Natural killer cell treated with Interleukin-12 subunit alpha and Interleukin-12 subunit beta and Interleukin-15 and Interleukin-18, amount 100 ng/mL, for 72 hours (primary cell): ENCODE results near the gene TRPM3. TPM values are rescaled to one million over a fixed set of nuclear protein-coding genes. Genes with fewer than 3 reads are reported as not detected.

ENCODE experiments used
- ATAC-seq, 2 donors: fragments of 150-1000 bp; cut with Tn5 transposase in 1 of 2; sonication (Bioruptor Pico), chemical (Tn5 transposase) in 1 of 2; 2 replicates each; pipeline ENCODE4 v1.10.0; 2021
- DNase-seq: peaks from one replicate; pipeline ENCODE4 v3.0.0; 2022; ENCODE audit warnings: low spot score
- H3K27ac Mint-ChIP-seq, 2 donors: 1 replicate in 1 of 2; 2 replicates in 1 of 2; pipeline ENCODE4 v1.8.0; 2022; ENCODE audit warnings: mixed read lengths in 2 of 2, mild to moderate bottlenecking in 1 of 2, moderate library complexity in 1 of 2
- H3K27me3 Mint-ChIP-seq, 2 donors: 1 replicate in 1 of 2; 2 replicates in 1 of 2; pipeline ENCODE4 v1.8.0; 2022; ENCODE audit warnings: mixed read lengths in 2 of 2
- H3K36me3 Mint-ChIP-seq: one replicate; pipeline ENCODE4 v1.8.0; 2022; ENCODE audit warnings: mixed read lengths
- H3K4me1 Mint-ChIP-seq, 2 donors: 1 replicate in 1 of 2; 2 replicates in 1 of 2; pipeline ENCODE4 v1.8.0; 2022; ENCODE audit warnings: low read depth in 2 of 2, mixed read lengths in 2 of 2, mild to moderate bottlenecking in 1 of 2
- H3K4me3 Mint-ChIP-seq: one replicate; pipeline ENCODE4 v1.8.0; 2022; ENCODE audit warnings: mixed read lengths
- H3K9me3 Mint-ChIP-seq: 2 replicates; pipeline ENCODE4 v1.8.0; 2022; ENCODE audit warnings: mixed read lengths
- total RNA-seq, 2 donors: library from RNA; stranded (reverse); gene quantifications; one replicate each; pipeline ENCODE4 v1.2.3, GENCODE V29; 2022

TRPM3 gene
- total RNA-seq, 2 donors from 2014 or later: not detected

- Mint-ChIP-seq H3K27ac (no peak overlapping the region), H3K4me3 (no peak overlapping the region), H3K4me1 (no peaks in the 10 kb centered on the region), H3K27me3 (peaks cover 0 to 4% of the 10 kb centered on the region in 2 donors), H3K9me3 (no peaks in the 10 kb centered on the region), H3K36me3 (no peaks in the 10 kb centered on the region)
- no peak for DNase-seq
- ATAC-seq: no peak
Measured at GRCh38 chr9:70868661-70869652, 252.5 kb downstream of the TRPM3 start.

GRCh38 chr9:70868041-70868440 lies 253.4 kb downstream of the TRPM3 start:
- DNase-seq: no peak
- Mint-ChIP-seq H3K27ac (no peak overlapping the region), H3K4me3 (no peak overlapping the region), H3K4me1 (no peaks in the 10 kb centered on the region), H3K9me3 (no peaks in the 10 kb centered on the region), H3K27me3 (no peaks in the 10 kb centered on the region), H3K36me3 (no peaks in the 10 kb centered on the region)
- no peak for ATAC-seq

- no peaks in the 10 kb centered on the region for H3K9me3 Mint-ChIP-seq
- no peak overlapping the region for H3K4me3 Mint-ChIP-seq
- no peaks in the 10 kb centered on the region for H3K27me3 Mint-ChIP-seq
- no peaks in the 10 kb centered on the region for H3K36me3 Mint-ChIP-seq
- DNase-seq: no peak
- H3K4me1 Mint-ChIP-seq: peaks cover 6 to 12% of the 10 kb centered on the region in 2 donors
- no peak overlapping the region for H3K27ac Mint-ChIP-seq
- no peak for ATAC-seq
Measured at GRCh38 chr9:70865471-70865870, 255.9 kb downstream of the TRPM3 start.

GRCh38 chr9:70861797-70862196 lies 259.6 kb downstream of the TRPM3 start:
- Mint-ChIP-seq H3K36me3 (no peaks in the 10 kb centered on the region), H3K9me3 (no peaks in the 10 kb centered on the region), H3K27me3 (no peaks in the 10 kb centered on the region), H3K4me3 (no peak overlapping the region), H3K27ac (no peak overlapping the region), H3K4me1 (peaks cover 11 to 17% of the 10 kb centered on the region in 2 donors)
- DNase-seq: no peak
- ATAC-seq: no peak

GRCh38 chr9:70861376-70861775 lies 260.0 kb downstream of the TRPM3 start:
- Mint-ChIP-seq H3K4me1 (peaks cover 11 to 19% of the 10 kb centered on the region in 2 donors), H3K27me3 (no peaks in the 10 kb centered on the region), H3K4me3 (no peak overlapping the region), H3K9me3 (no peaks in the 10 kb centered on the region), H3K27ac (no peak overlapping the region), H3K36me3 (no peaks in the 10 kb centered on the region)
- ATAC-seq (peak; percentile 51 to 64), DNase-seq (no peak)

GRCh38 chr9:70859694-70860093 lies 261.7 kb downstream of the TRPM3 start:
- H3K4me3 Mint-ChIP-seq: no peak overlapping the region
- H3K9me3 Mint-ChIP-seq: no peaks in the 10 kb centered on the region
- no peaks in the 10 kb centered on the region for H3K27me3 Mint-ChIP-seq
- H3K36me3 Mint-ChIP-seq: no peaks in the 10 kb centered on the region
- no peak overlapping the region for H3K27ac Mint-ChIP-seq
- H3K4me1 Mint-ChIP-seq: peaks cover 11 to 20% of the 10 kb centered on the region in 2 donors
- DNase-seq: no peak
- peak in 1 of 2 donors; percentile 53 for ATAC-seq

GRCh38 chr9:70856411-70856810 lies 265.0 kb downstream of the TRPM3 start:
- Mint-ChIP-seq H3K9me3 (no peaks in the 10 kb centered on the region), H3K27me3 (no peaks in the 10 kb centered on the region), H3K4me3 (no peak overlapping the region), H3K27ac (no peak overlapping the region), H3K4me1 (peaks cover 5 to 11% of the 10 kb centered on the region in 2 donors), H3K36me3 (no peaks in the 10 kb centered on the region)
- DNase-seq: no peak
- ATAC-seq: no peak

GRCh38 chr9:70852711-70853240 lies 268.6 kb downstream of the TRPM3 start:
- ATAC-seq (no peak), DNase-seq (no peak)
- Mint-ChIP-seq H3K4me3 (no peak overlapping the region), H3K9me3 (no peaks in the 10 kb centered on the region), H3K27ac (no peak overlapping the region), H3K4me1 (peaks cover 5 to 8% of the 10 kb centered on the region in 2 donors), H3K36me3 (no peaks in the 10 kb centered on the region), H3K27me3 (peaks cover 0 to 3% of the 10 kb centered on the region in 2 donors)

- Mint-ChIP-seq H3K4me1 (no peaks in the 10 kb centered on the region), H3K27me3 (peaks cover 0 to 2% of the 10 kb centered on the region in 2 donors), H3K36me3 (no peaks in the 10 kb centered on the region), H3K4me3 (no peak overlapping the region), H3K9me3 (no peaks in the 10 kb centered on the region), H3K27ac (no peak overlapping the region)
- DNase-seq (no peak), ATAC-seq (no peak)
Measured at GRCh38 chr9:70840266-70840665, 281.2 kb downstream of the TRPM3 start.

GRCh38 chr9:70835323-70835722 lies 286.1 kb downstream of the TRPM3 start:
- H3K9me3 Mint-ChIP-seq: no peaks in the 10 kb centered on the region
- peaks cover 0 to 4% of the 10 kb centered on the region in 2 donors for H3K27me3 Mint-ChIP-seq
- H3K4me3 Mint-ChIP-seq: no peak overlapping the region
- no peaks in the 10 kb centered on the region for H3K4me1 Mint-ChIP-seq
- ATAC-seq (no peak), DNase-seq (no peak)
- no peak overlapping the region for H3K27ac Mint-ChIP-seq
- H3K36me3 Mint-ChIP-seq: no peaks in the 10 kb centered on the region

- no peaks in the 10 kb centered on the region for H3K4me1 Mint-ChIP-seq
- no peak overlapping the region for H3K27ac Mint-ChIP-seq
- DNase-seq: no peak
- no peak overlapping the region for H3K4me3 Mint-ChIP-seq
- H3K36me3 Mint-ChIP-seq: no peaks in the 10 kb centered on the region
- peaks cover 4% of the 10 kb centered on the region in 2 donors for H3K27me3 Mint-ChIP-seq
- no peaks in the 10 kb centered on the region for H3K9me3 Mint-ChIP-seq
- no peak for ATAC-seq
Measured at GRCh38 chr9:70832492-70832891, 288.9 kb downstream of the TRPM3 start.

GRCh38 chr9:70830618-70831017 lies 290.8 kb downstream of the TRPM3 start:
- H3K4me3 Mint-ChIP-seq: no peak overlapping the region
- H3K4me1 Mint-ChIP-seq: no peaks in the 10 kb centered on the region
- H3K27ac Mint-ChIP-seq: no peak overlapping the region
- H3K9me3 Mint-ChIP-seq: peaks cover 2% of the 10 kb centered on the region
- peaks cover 4 to 5% of the 10 kb centered on the region in 2 donors for H3K27me3 Mint-ChIP-seq
- ATAC-seq: no peak
- H3K36me3 Mint-ChIP-seq: no peaks in the 10 kb centered on the region
- DNase-seq: no peak

- Mint-ChIP-seq H3K27ac (no peak overlapping the region), H3K4me3 (no peak overlapping the region), H3K9me3 (peaks cover 2% of the 10 kb centered on the region), H3K27me3 (peaks cover 4 to 5% of the 10 kb centered on the region in 2 donors), H3K4me1 (no peaks in the 10 kb centered on the region), H3K36me3 (no peaks in the 10 kb centered on the region)
- no peak for ATAC-seq
- no peak for DNase-seq
Measured at GRCh38 chr9:70829591-70830265, 291.7 kb downstream of the TRPM3 start.

GRCh38 chr9:70826562-70826961 lies 294.9 kb downstream of the TRPM3 start:
- DNase-seq (no peak), ATAC-seq (no peak)
- Mint-ChIP-seq H3K27ac (no peak overlapping the region), H3K36me3 (no peaks in the 10 kb centered on the region), H3K4me3 (no peak overlapping the region), H3K9me3 (peaks cover 2% of the 10 kb centered on the region), H3K27me3 (peaks cover 0 to 5% of the 10 kb centered on the region in 2 donors), H3K4me1 (no peaks in the 10 kb centered on the region)
